Activated naive CD4-positive, alpha-beta T cell treated with anti-CD3 and anti-CD28 coated beads, Interleukin-2, amount 50 U/mL, for 16 hours (primary cell): ENCODE data around the gene DEF6.
"Not testable (repeated sequence)": the region's sequence is repeated elsewhere in the genome, so short reads cannot be mapped to it uniquely, and the experiment has no call there.

ENCODE experiments used
- DNase-seq: peaks from one replicate; pipeline ENCODE4 v3.0.0-alpha.2; 2020

Gene DEF6

GRCh38 chr6:35283361-35283760 lies 14.3 kb upstream of the DEF6 start:
- DNase-seq: no peak

DNA sequence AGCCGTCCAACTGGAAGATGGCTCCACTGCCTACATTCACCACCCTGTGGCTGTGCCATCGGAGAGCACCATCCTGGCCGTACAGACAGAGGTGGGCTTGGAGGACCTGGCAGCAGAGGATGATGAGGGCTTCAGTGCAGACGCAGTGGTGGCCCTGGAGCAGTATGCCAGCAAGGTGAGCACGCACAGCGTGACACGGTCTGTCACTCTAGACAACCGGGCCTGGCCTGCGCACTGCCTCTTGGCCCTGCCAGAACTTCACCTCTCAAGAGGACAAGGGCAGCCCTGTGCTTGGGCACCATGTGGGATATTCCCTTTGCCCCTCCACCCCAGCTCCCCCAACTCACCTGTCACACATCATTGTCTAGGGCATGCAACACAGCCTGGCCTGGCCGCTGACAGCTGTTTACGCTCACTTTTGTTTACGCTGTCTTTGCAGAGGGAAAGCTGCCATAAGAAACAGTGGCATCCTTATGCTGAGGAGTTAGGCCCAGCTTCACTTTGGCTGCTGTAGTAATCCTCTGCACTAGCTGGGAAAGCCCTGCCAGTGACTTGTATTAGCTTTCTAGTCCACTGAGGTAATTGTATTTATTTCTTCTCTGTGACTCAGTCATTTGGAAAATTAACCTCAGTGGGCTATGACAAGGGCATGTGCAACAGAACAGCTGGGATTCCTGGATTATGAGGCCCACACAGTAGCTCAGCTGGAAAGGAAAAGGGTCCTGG lies 9.8 kb upstream of the DEF6 start:
- DNase-seq: no peak

DNA sequence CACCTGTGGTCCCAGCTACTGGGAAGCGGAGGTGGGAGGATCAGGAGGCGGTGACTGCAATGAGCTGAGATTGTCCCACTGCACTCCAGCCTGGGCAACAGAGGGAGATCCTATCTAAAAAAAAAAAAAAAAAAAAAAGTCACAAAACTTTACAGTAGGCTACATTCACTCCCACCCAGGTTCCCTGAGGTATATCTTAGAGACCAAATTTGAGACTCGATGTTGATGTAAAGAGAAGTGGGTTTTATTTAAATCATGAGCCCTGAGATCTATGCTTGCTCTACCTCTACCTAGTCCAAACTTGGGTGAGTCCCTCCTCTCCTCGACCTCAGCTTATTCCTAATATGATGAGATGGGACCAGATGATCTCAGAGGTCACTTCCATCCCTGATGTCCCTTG lies 8.8 kb upstream of the DEF6 start:
- DNase-seq: no peak

- no peak for DNase-seq
Measured at GRCh38 chr6:35291491-35291890, 6.1 kb upstream of the DEF6 start.

DNA sequence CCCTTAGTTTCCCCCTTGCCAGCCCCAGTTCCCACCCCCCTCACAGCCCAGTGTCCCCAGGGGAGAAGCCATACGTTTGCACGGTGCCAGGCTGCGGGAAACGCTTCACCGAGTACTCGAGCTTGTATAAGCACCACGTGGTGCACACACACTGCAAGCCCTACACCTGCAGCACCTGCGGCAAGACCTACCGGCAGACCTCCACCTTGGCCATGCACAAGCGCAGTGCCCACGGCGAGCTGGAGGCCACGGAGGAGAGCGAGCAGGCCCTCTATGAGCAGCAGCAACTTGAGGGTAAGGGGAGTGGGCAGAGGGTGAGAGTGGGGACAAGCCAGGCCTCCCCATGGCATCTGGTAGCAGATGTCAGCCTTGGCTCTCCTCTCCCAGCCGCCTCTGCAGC lies 5.1 kb upstream of the DEF6 start:
- DNase-seq: no peak

GRCh38 chr6:35293681-35294080 lies 3.9 kb upstream of the DEF6 start:
- no peak for DNase-seq

DNA sequence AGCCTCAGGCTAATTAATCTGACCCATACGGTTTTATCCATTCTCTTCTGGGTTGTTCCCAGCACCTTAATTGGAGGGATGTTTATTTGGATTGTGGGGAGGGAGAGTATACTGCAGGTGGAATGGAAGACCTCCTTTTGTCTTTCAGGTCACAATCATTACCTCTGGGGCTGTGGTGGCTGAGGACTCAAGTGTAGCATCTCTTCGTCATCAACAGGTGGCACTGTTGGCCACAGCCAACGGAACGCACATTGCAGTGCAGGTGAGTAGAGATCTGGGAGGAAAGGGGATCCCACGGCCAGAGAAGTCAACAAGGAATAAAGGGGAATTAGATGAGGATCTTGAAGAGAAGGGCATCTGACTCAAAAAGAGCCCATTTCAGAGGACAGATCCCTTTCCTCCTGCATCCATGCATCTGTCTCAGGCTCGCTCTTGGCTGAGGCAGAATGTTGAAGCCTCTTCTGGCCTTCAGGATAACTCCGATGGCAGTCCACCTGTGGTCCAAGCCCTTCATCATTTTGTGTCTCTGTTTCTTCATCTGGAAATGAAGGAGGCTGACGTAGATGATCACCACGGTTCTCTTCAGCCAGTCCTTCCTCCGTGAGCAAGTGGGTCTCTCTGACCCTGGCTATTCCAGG lies 3.2 kb upstream of the DEF6 start:
- DNase-seq: peak; percentile 51

DNA sequence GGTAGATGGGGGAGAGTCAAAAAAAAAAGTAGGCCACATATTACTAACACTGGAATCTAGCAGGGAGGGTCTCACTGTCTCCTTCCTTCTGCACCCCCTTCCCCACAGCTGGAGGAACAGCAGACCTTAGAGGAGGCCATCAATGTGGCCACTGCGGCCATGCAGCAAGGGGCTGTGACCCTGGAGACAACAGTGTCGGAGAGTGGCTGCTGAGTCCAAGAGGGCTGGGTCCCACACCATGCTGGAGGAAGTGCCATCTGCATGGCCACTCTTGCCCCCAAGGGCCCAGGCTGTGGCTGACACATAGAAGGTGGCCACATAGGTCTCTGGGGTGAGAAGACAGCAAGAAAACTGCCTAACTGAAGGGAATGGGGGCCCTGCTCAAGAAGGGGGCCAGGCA lies 2.6 kb upstream of the DEF6 start:
- no peak for DNase-seq

DNA sequence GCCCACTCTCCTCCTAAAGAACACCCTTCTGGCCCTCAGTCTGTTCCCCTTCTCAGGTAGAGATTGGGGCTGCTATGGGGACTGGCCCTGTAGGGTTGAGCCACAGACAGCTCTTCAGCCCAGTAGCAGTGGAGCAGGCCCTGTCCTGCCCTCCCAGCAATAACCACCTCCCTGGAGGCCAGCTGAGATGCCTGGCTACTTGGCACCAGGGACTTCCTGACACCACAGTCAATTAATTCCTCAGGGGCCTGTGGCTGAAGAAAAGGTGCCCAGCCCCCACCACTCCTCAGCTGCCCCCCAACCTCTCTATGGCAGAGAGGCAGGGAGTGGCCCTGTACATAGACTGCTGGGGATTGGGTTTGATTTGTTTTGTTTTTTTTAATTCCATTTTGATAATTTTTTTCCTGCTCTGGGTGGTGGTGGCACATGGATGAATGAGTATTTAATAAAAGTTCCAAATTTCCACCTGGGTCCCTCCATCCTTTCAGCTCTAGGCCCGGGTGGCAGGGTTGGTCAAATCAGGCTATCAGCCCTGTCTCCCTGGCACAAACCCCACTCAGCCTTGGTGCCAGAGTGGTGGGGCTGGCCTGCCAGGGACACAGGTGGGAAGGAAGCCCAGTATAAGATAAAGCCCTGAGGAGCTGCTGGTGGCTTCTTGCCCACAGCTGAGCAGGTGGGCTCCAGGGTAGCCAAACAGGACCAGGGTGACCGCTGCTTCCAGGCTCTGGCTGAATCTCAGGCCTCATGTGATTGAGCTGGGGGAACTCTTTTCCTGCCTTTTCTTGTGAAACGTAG lies 1.9 kb upstream of the DEF6 start:
- no peak for DNase-seq

DNA sequence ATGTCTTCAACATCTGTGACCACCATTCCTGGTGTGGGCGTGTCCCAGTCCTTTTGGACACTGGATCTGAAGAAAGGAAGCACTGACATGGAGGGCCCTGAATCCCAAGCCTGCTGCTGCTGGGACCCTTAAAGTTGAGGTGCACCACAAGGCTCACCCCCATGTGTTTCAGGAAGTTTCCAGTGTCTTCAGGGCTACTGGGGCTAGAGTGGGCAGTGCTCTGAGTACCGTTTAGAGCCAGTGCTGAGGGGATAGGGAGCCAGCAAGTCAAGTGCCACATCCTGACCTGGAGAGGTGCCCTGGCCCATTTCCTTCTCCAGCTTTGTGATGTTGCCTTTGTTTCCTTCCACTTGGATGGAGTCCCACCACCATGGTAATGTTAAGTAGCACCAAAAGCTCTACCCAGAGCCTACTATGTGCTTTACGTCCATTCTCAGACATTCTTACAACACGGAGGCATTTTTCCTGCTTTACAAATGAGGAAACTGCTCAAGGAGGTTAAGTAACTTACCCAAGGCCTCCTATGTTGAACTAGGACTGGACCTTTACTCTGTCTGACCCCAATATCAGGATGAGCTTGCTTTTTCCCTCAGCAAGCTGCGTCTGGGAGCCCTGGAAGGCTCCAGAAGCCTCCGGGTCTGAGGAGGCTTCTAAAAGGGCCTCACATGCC lies 552 bp upstream of the DEF6 start:
- DNase-seq: no peak

DNA sequence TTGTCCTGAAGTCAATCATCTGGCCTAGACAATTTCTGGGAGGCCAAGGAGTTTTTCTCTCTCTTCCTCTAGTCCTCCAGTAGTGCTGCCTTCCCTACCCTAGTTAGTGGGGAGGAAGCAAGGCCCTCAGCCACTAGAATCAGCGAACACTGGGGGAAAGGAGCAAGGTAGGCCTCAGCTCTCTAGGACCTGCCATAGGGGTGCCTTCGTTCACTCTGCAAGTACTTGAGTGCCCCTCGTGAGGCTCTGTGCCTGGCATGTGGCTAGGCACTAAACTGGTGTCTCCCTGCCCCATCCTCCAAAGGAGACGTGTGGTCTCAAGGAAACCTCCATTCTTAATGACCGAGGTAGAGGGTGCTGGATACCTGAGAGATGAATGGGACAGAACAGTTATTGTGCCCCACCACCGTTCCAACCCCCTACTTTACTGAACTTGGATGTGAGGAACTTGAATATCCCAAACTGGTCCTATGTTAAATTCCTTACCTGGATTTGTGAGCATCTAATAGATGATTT lies 1.1 kb downstream of the DEF6 start:
- DNase-seq: no peak

GRCh38 chr6:35299674-35300073 lies 2.1 kb downstream of the DEF6 start:
- DNase-seq: no peak

- DNase-seq: no peak
Measured at GRCh38 chr6:35300848-35301247, 3.2 kb downstream of the DEF6 start.

DNA sequence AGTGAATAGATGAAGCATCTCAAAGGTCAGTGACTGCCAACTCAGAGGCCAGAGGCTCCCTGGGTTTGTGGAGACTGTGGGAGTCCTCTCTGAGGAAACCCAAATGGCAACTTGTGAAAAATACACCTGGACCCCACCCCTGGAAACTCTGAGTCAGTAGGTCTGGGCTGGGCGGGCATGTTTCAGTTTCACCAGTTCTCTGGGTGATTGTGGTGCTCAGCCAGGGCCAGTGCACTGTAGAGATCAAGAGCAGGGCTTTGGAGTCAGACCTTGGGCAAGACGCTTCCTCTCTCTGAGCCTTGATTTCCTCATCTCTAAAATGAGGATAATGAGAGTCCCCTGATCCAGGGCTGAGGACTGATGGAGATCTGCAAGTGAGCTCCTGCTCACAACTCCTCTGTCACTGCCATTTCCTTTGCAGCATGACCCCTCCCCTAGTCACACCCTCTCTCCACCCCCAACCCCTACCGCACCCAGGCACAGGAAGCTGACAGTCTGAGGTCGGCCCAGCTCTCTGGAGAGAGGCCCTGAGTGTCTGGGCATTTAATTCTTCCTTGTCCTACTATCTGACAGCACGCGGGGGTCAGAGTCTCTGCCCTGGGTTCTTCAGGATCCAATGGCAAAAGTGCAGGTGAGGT lies 5.1 kb downstream of the DEF6 start:
- peak; percentile 81 for DNase-seq

DNA sequence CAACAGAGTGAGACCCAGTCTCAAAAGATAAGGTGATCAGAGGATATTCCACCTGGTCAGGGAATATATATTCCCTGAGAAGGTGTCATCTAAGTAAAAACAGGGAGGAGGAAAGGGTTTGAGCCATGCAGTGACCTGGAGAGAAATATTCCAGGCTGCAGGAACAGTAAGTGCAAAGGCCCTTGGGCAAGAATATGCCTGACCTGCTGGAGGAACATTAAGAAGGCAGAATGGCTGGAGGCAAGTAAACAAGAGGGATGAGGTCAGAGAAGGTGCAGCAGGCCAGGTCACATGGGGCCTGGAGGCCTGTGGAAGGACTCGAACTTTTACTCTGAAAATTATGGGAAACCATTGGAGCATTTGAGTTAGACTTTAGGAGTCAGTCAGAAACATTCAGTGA lies 6.7 kb downstream of the DEF6 start:
- no peak for DNase-seq

DNA sequence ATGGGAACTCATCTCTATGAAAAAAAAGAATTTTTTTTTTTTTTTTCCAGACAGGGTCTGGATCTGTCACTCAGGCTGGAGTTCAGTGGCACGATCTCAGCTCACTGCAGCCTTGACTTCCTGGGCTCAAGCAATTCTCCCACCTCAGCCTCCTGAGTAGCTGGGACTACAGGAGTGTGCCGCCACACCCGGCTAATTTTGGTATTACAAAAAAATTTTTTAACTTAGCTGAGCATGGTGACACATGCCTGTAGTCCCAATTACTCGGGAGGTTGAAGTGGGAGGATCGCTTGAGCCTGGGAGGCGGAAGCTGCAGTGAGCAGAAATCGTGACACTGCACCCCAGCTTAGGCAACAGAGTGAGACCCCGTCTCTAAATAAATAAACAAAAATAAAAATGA lies 7.5 kb downstream of the DEF6 start:
- no peak for DNase-seq

GRCh38 chr6:35307138-35307537 lies 9.5 kb downstream of the DEF6 start:
- not testable (repeated sequence) for DNase-seq

DNA sequence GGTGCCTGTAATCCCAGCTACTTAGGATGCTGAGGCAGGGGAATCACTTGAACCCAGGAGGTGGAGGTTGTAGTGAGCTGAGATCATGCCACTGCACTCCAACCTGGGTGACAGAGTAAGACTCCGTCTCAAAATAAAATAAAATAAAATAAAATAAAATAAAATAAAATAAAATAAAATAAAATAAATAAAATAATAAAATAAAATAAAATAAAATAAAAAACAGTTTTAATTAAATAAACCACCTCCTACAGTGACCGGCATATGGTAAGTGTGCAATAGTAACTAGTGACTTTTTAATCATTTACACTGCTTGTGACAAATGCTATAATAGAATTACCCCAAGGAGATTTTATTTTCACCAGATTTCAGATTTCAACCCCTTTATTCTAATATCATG lies 10.9 kb downstream of the DEF6 start:
- DNase-seq: not testable (repeated sequence)

DNA sequence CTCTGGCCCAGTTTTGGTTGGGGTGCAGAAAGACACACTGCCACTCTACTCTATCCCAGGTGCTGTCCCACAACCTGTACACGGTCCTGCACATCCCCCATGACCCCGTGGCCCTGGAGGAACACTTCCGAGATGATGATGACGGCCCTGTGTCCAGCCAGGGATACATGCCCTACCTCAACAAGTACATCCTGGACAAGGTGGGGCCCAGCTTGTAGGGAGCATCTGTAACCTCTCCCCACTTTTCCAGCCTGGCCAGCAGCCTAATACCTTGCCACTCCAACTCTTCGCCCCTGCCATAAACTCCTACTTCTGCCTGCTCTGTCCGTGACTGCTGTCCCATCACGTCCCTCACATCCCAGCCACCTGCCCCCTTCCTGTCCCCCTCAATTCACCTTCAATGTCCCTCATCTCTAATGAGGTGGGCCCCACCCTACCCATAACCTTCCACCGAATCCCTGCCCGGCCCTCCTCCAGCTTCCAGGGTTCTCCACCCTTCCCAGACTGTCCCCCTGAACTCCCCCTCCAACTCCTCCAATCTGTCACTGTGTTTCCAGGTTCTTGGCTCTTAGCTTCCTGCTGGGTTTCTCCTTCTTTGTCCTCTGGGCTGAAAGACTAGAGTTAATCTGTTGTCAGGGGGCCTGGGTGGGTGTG lies 12.1 kb downstream of the DEF6 start:
- no peak for DNase-seq

- no peak for DNase-seq
Measured at GRCh38 chr6:35310265-35310831, 12.7 kb downstream of the DEF6 start.

DNA sequence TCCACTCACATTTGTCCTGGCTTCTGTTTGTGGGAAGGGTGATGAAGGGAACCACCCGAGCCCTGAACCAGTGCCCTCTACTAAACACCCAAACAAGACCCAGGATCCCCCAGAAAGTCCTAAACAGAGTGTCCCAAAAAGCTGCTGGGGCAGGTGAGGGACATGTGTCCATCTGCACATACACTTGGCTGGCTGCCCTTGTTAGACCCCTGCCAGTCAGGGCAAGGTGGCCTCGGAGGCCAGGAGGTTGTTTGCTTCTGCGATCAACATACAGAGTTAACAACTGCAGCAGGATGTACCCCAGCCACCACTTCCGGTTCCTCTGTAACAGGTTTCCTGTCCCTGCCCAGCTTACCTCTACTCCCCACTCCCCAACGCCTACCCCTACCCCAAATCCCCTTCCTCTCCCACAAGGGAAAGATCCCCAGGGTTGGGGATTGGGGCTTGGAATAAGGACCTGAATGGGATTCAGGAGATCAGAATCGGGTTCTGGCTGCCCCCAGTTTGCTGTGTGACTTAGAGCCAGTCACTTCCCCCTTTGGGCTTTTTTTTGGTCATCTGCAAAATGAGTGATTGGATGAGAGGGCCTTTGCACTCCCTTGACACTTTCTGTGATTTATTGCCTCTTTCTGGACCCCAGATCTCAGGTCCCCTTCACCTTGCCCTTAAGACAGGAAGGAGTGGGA lies 13.9 kb downstream of the DEF6 start:
- DNase-seq: peak; percentile 37
